Cortex of kidney (tissue), 1 donor: ENCODE data around the gene RRP7A.
"Not testable (repeated sequence)": the region's sequence is repeated elsewhere in the genome, so short reads cannot be mapped to it uniquely, and the experiment has no call there.

Experiments used
- DNase-seq: peaks from one replicate; lab custom pipeline; 2025; lab: John Stamatoyannopoulos, UW

RRP7A gene

GRCh38 chr22:42499773-42500160 is 19.8 kb downstream of the RRP7A start:
- DNase-seq = not testable (repeated sequence)

GRCh38 chr22:42495533-42496141 is 24.0 kb downstream of the RRP7A start:
- DNase-seq = not testable (repeated sequence)

DNA sequence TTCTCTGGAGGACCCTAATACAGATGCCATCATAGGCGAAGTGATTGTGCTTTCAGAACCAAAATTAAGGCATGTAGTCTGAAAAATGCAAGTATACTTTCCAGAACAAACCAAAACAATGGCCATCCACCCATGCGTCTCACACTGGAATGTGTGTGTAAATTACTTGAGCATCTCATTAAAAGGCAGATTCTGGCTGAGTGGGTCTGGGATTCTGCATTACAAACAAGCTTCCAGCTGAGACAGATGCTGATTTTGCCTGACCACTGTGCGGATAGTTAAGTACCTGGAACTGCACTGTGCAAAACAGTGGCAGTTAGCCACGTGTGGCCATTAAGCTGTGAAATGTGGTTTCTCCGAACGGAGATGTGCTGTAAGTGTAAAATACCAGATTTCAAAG is 26.2 kb downstream of the RRP7A start:
- no peak for DNase-seq

DNA sequence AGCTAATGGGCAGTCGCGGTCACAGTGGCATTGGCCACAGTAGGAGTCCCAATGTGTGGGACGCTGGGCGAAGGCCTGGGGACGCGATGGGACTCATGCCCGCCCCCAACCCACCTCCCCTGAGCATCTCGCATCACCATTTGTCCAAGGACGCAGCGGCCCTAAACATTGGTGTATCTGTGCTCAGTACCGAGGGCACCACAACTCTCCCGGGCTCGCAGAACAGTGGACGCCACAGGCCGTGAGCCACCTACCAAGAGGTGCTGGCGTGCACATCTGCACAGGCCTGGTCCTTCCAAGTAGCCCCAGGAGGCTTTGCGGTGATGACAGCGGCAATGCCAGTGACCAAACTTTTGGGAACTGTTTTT is 27.3 kb downstream of the RRP7A start:
- no peak for DNase-seq

- DNase-seq = no peak
These were observed 29.3 kb downstream of the RRP7A start for GRCh38 chr22:42490243-42490832.

- DNase-seq = no peak
These were observed 30.6 kb downstream of the RRP7A start for GRCh38 chr22:42489000-42489399.

DNA sequence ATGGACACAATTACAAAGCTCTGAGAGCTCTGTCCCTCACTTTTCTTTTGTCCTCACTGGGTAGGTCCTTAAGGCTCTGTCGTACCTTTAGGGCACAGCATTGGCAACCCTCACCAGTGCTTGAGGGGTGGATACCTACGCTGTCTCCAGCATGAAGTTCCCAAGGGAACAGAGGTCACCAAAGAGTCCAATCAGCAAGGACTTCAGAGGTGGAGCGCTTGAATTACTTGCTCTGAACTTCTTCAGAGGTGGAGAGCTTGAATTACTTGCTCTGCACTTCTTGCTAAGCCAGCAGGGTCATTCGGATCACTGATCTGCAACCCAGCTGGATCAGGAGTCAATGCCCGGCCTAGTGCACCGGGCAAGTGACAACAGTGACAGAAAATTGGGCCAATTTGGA is 35.1 kb downstream of the RRP7A start:
- no peak for DNase-seq

- DNase-seq = not testable (repeated sequence)
These were observed 35.9 kb downstream of the RRP7A start for GRCh38 chr22:42483610-42484223.

GRCh38 chr22:42475122-42475521 is 44.5 kb downstream of the RRP7A start:
- DNase-seq = no peak

GRCh38 chr22:42473484-42474193 is 46.0 kb downstream of the RRP7A start:
- no peak for DNase-seq

DNA sequence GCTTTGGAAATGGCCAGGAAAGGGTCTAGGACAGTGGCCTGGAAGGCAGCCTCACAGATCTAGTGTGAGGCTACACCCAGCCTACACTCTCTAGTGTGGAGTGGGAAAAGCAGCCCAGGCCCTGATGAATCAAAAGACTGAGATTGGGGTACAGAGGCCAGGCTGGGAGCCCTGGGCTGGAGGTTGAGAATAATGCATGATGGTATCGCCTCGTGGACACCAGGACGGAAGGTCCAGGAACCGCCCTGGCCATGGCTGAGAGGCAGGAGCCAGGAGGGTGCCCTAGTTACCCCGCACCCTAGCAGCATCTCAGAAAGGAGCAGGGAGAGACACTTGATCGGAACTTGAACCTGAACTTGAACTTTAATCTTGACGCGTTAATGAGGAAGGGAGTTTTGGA is 46.9 kb downstream of the RRP7A start:
- DNase-seq = no peak

- DNase-seq = no peak
These were observed 48.2 kb downstream of the RRP7A start for GRCh38 chr22:42471441-42471840.

DNA sequence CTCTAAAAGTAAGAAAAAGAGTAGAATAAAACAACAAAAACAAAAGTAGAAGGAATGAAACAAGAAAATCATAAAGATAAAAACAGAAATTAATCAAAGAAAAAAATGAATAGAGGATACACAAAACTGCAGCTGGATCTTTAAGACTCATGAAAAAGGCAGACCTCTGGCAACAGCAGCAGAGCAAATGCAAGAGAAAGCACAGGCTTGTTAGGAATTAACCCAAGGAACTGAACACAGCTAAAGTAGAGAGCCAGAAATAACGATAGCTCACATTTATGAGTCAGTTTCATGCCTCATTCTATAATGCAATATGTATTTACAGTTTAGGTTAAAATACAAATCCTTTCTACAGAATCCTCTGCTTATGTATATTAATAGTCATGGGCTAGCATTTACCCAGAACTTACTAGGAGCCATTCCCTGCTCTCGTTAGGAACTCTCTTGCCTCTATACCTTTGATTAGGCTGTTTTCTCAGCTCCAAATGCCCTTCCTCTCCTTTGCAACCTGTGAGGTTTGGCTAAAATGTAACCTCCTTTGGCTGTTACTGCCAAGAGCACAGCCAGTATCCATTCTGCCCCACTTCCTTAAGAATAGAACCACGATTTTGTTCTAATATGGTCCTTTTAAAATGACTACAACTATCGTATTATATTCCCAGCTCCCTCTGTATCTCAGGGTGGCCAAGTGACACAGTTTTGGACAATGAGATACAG is 49.1 kb downstream of the RRP7A start:
- DNase-seq = no peak

DNA sequence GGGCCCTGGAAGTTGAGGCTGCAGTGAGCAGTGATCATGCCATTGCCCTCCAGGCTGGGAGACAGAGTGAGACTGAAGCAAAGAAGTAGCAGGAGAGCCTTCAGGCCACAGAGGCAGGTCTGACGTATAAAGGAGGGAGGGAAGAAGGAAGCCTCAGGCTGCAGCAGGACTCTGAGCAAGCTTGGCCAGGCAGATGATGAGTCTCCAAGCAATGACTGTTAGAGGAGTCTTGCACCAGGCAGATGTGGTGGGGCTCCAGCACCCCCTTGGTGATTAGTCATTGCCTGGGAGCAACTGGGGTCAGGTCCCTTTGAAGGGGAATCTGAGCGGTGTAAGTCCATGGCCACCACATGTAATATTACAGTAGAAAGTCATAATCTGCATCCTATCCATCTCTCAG is 50.8 kb downstream of the RRP7A start:
- no peak for DNase-seq

DNA sequence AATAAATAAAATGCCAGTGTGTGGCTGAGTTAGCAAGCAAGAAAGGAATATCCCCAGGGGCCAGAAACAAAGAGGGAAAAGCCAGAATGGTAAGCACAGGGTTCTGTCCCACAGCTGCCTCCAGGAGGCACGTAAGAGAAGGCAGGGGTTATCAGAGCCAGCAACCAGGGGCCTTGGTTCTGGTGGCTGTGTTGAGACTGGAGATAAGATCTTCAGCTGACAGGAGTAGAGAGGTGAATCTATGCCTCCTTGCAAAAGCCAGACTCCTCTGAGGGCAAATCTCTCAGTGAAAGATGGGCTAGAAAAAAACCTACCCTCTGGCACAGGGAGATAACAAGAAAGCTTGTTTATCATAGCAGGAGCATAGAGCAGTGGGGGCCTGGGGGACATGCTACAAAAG is 57.6 kb downstream of the RRP7A start:
- no peak for DNase-seq

DNA sequence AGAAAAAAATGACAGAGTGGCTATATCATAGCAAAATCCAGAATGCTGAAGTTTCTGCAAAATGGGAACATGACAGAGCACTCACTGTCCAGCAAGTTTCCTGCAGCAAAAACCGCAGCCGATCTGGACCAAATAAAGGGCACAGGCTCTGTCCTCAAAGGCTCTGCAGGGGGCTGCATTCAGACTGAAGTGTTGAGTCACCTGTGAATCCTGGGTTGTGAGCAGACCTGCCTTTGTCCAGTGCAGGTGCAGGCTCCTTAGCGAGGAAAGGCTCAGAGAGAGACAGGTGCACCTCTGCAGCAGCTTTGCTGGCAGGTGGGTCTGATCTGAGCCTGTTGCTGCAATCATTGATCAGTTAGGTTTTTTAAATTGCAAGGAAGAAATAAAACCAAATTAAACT is 58.1 kb downstream of the RRP7A start:
- no peak for DNase-seq
